Skin epidermis (tissue), 12 donors: ENCODE results near the gene ABCC6.
"Not testable (repeated sequence)": the region's sequence is repeated elsewhere in the genome, so short reads cannot be mapped to it uniquely, and the experiment has no call there.

Source experiments
- H3K27ac ChIP-seq, 21 experiments: fragments of 200-600 bp; sonication (generic) in 11 of 21; one replicate each; pipeline ENCODE4 v1.5.0; 2020; ENCODE audit warnings: mild to moderate bottlenecking in 3 of 21, inconsistent platforms in 2 of 21, moderate library complexity in 2 of 21
- H3K4me3 ChIP-seq, 7 experiments: fragments of 200-600 bp; sonication (generic) in 2 of 7; one replicate each; pipeline ENCODE4 v1.5.0; 2020; ENCODE audit warnings: inconsistent platforms in 2 of 7, mild to moderate bottlenecking in 2 of 7, moderate library complexity in 1 of 7

Gene ABCC6

GRCh38 chr16:16222850-16223661 is at the start of gene ABCC6:
Gene ABCC6 (minus strand): TSS chr16:16223494. CDS start chr16:16223434, 60 bp downstream.
- not testable (repeated sequence) for H3K27ac ChIP-seq
- peak within 1 kb of the TSS in 1 of 7 experiments; percentile 17 for H3K4me3 ChIP-seq

GRCh38 chr16:16272573-16273221 is 49.4 kb upstream of the ABCC6 start:
- not testable (repeated sequence) for H3K4me3 ChIP-seq, H3K27ac ChIP-seq

GRCh38 chr16:16271658-16272057 is 48.4 kb upstream of the ABCC6 start:
- H3K4me3 ChIP-seq, H3K27ac ChIP-seq: not testable (repeated sequence)

- H3K4me3 ChIP-seq, H3K27ac ChIP-seq: not testable (repeated sequence)
Observed at GRCh38 chr16:16268185-16268808, 45.0 kb upstream of the ABCC6 start.

- not testable (repeated sequence) for H3K27ac ChIP-seq, H3K4me3 ChIP-seq
Observed at GRCh38 chr16:16267708-16268107, 44.4 kb upstream of the ABCC6 start.

GRCh38 chr16:16265044-16265443 is 41.8 kb upstream of the ABCC6 start:
- not testable (repeated sequence) for H3K4me3 ChIP-seq, H3K27ac ChIP-seq

- H3K4me3 ChIP-seq, H3K27ac ChIP-seq: not testable (repeated sequence)
Observed at GRCh38 chr16:16263947-16264346, 40.7 kb upstream of the ABCC6 start.

GRCh38 chr16:16262954-16263555 is 39.8 kb upstream of the ABCC6 start:
- not testable (repeated sequence) for H3K4me3 ChIP-seq, H3K27ac ChIP-seq

GRCh38 chr16:16259971-16260370 is 36.7 kb upstream of the ABCC6 start:
- not testable (repeated sequence) for H3K4me3 ChIP-seq, H3K27ac ChIP-seq

GRCh38 chr16:16258822-16259221 is 35.5 kb upstream of the ABCC6 start:
- H3K27ac ChIP-seq, H3K4me3 ChIP-seq: not testable (repeated sequence)

GRCh38 chr16:16257301-16257923 is 34.1 kb upstream of the ABCC6 start:
- not testable (repeated sequence) for H3K27ac ChIP-seq, H3K4me3 ChIP-seq

- not testable (repeated sequence) for H3K4me3 ChIP-seq, H3K27ac ChIP-seq
Observed at GRCh38 chr16:16252377-16252776, 29.1 kb upstream of the ABCC6 start.

- H3K27ac ChIP-seq, H3K4me3 ChIP-seq: not testable (repeated sequence)
Observed at GRCh38 chr16:16249621-16250330, 26.5 kb upstream of the ABCC6 start.

- not testable (repeated sequence) for H3K27ac ChIP-seq, H3K4me3 ChIP-seq
Observed at GRCh38 chr16:16247439-16247838, 24.1 kb upstream of the ABCC6 start.

- H3K27ac ChIP-seq, H3K4me3 ChIP-seq: not testable (repeated sequence)
Observed at GRCh38 chr16:16246578-16247262, 23.4 kb upstream of the ABCC6 start.

GRCh38 chr16:16243886-16244285 is 20.6 kb upstream of the ABCC6 start:
- H3K27ac ChIP-seq, H3K4me3 ChIP-seq: not testable (repeated sequence)

GRCh38 chr16:16240667-16241066 is 17.4 kb upstream of the ABCC6 start:
- H3K27ac ChIP-seq, H3K4me3 ChIP-seq: not testable (repeated sequence)

GRCh38 chr16:16237738-16238137 is 14.4 kb upstream of the ABCC6 start:
- not testable (repeated sequence) for H3K4me3 ChIP-seq, H3K27ac ChIP-seq

GRCh38 chr16:16237071-16237470 is 13.8 kb upstream of the ABCC6 start:
- H3K27ac ChIP-seq, result not testable (repeated sequence)

More at GRCh38 chr16:16237071-16237470, 13.8 kb upstream of the ABCC6 start:
- H3K4me3 ChIP-seq, result not testable (repeated sequence)
